ENCODE results near the gene RTP5.
"Not testable (repeated sequence)": the region's sequence is repeated elsewhere in the genome, so short reads cannot be mapped to it uniquely, and the experiment has no call there.

RTP5 gene

DNA sequence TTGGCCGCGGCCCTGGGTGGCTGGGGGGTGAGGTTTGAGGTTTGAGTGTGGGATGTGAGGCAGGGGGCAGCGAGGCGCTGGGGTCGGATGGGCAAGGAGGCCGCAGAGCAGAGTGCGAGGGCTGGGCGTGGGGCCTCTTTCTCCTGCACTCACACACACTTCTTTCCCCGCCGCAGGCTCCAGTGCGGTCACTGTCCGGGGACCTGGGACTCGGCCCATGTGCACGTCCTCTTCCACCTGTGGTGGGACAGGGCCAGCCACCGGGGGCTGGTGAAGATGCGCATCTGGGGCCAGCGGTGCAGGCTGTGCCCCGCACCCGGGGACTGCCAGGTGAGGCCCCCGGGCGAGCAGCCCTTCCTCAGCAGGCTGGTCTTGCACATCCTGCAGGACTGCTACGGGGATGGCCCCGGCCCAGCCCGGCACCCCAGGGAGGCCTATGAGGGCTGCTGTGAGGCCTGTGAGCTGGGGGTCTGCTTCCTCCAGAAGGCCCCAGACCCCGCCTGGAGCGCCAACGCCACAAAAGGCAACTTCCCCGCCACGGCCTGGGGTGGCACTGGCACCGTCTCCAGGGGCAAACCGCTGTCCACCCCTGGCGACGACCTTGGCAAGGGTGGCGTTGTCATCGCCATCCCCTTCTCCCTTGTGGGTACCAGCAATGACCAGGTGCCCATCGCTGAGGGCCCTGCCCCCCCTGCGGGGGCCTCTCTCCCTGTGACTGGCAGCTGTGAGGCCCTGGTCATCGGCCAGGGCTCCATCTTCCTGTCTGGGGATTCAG, 2.2 kb downstream of the RTP5 start:
- no peak for DNase-seq

DNA sequence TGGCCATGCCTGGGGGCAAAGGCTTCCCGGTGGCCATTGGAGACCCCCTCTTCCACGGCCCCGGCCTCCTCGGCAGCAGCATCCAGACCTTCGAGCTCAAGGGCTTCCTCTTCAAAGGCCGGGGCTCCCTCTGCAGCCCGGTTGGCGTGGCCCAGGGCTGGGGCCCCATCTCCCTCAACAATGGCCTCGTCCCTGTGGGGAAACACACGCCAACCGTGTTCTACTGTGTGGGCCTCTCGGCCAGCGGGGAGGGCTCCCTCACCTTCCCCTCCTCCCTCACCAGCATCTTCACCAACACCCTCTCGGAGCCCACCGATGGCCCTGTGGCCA, 2.7 kb downstream of the RTP5 start:
- DNase-seq, result no peak

DNA sequence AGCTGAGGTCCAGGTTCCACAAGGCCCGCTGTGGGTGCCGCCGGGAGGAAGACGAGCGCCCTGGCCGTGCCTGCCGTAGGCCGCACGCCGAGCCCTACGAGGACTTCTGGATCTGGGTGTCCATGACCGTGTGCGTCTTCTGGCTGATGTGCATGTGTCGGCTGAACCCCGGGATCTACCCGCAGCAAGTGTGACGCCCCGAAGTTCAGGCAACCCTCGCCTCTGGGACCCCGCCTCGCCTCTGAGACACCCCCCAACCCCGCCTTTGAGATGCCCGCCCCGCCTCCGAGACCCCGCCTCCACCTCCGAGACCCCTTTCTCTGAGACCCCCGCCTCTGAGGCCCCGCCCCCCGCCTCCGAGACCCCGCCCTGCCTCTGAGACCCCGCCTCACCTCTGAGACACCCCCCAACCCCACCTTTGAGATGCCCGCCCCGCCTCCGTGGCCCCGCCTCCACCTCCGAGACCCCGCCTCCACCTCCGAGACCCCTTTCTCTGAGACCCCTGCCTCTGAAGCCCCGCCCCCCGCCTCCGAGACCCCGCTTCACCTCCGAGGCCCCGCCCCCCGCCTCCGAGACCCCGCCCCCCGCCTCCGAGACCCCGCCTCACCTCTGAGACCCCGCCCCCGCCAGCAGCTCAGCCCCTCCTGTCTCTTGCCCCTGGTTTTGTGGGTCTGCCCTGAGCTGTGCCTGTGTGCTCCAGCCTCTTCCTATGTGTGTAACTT, 3.7 kb downstream of the RTP5 start:
- no peak for DNase-seq

GRCh38 chr2:241873803-241874110, 4.2 kb downstream of the RTP5 start:
- no peak for DNase-seq

DNA sequence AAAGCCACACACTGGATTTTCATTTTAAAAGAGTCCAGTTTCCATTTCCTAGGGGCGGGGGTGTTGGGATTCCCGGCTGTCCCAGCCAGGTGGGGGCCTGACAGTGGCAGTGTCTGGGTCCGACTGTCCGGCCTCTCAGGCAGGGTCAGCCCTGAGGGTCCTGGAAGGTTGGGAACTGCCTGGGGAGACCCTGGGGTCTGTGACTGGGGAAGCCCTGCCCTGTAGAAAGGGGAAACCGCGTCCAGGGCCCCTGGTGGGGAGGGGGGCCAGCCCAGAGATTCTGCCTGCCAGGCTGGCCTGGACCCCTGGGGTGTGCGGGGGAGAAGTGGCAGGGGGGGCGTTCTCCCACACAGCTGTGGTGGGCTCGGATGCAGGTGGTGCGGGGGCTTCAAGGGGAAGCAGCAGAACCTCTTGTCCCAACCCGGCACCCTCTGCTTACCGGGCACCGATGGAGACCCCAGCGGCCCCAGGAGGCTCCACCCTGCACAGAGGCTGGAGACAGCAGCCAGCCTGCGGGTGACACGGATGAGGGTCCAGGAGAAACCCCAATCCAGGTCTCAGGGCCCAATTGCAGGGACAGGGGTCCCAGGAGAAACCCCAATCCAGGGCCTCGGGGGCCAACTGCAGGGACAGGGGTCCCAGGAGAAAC, 4.9 kb downstream of the RTP5 start:
- no peak for DNase-seq

- not testable (repeated sequence) for DNase-seq
Measured at GRCh38 chr2:241875754-241876527, 6.4 kb downstream of the RTP5 start.

GRCh38 chr2:241876528-241877196, 7.1 kb downstream of the RTP5 start:
- DNase-seq, result no peak

DNA sequence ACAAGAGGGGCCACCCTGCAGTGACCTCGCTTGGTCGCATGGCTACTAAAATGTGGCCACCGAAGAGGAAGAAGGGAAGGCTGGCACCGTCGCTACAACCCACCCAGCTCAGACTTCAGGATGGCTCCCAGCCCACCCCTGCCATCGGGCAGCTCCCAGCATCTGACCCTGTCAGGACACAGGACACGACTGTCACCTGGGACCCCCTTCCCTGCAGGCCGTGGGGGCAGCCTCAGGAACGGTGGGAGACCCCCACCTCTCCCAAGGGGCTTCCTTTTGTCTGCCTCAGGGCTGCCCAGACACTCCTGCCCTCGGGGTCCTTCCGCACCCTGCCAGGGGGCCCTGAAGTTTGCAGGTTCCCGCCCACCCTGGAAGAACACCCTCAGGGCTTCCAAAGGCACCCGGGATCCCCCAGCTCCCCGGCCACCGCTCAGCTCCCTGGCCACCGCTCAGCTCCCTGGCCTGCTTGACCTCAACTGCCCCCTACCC, 7.7 kb downstream of the RTP5 start:
- DNase-seq, result no peak

DNA sequence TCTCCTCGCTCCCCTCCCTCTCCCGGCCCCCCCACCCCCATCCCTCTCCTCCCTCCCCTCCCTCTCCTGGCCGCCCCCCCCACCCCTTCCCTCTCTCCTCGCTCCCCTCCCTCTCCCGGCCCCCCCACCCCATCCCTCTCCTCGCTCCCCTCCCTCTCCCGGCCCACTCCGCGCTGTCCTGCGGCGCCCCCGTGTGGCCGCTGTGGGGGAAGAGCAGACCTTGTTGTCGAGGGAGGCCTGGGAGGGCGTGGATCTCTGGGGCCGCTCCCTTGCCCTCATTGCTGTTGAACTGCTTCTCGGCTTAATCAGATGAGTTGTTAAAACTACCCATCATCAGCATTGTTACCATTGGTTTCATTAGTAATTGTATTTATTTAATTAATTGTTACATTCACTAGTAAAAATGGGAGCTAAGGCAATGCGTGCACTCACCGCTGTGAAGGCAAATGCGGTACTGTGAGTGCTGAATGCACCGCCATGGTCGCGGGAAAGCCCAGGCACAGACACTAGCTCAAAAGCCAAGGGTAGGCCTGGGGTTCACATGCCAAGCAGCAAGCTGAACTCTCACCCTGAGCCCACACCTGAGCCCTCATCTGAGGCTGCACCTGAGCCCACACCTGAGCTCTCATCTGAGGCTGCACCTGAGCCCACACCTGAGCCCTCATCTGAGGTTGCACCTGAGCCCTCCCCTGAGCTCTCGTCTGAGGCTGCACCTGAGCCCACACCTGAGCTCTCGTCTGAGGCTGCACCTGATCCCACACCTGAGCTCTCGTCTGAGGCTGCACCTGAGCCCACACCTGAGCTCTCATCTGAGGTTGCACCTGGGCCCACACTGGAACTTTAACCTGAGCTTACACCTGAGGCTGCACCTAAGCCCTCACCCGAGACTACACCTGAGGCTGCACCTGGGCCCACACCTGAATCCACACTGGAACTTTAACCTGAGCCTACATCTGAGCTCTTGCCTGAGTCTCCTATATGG, 8.8 kb downstream of the RTP5 start:
- DNase-seq, result peak; percentile 38

DNA sequence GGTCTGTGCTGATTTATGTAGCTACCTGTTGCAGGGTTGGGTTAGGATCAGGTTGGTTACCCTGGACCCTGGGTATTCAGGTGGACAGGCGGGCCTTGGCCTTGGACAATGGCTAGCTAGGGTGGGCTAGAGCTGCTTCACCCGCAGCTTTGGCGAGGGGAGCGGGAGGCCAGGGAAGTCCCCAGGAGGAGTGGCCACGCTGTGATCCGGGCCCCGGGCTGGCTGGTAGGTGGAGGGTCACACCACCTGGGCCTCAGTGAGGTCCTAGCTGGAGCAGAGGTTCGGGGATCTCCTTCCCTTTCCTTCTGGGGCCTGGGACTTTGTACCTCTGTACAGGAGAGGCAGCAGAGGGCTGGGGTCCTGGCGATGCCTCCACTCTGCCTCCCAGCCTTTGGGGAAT, 9.8 kb downstream of the RTP5 start:
- DNase-seq, result no peak

DNA sequence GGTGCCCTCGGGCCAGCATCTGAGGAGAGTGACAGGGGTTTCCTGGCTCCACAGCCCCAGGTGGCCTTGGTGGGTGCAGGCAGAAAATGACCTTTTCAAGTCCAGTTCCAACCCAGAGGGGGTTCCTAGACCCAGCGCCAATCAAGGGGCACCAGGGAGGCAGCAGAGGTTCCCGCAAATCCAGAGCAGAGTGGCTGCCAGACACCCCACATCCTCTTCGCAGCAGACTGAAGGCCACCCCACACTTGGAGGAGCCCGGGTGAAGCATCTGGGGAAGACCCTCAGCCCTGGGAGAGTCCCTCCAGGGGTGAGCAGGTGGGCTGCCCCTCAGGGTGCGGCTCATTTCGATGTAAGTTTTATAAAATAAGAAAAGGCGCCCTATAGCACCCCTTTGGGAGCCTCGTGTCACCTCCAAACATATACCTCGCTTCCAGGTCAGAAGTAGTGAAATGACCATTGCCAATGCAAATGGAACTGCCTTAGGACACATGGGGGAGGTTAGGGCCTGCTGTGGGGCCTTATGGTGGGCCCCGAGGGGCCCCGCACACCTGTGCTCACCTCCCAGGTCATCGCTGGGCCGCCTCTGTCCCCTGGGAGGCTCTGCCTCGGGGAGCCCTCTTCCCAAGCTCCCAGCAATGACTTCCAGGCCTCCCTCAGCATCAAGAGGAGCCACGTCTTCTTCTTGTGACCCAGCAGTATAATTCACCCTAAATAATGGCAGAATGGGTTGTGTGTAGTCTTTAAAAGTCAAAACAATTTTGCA, 11.0 kb downstream of the RTP5 start:
- no peak for DNase-seq

DNA sequence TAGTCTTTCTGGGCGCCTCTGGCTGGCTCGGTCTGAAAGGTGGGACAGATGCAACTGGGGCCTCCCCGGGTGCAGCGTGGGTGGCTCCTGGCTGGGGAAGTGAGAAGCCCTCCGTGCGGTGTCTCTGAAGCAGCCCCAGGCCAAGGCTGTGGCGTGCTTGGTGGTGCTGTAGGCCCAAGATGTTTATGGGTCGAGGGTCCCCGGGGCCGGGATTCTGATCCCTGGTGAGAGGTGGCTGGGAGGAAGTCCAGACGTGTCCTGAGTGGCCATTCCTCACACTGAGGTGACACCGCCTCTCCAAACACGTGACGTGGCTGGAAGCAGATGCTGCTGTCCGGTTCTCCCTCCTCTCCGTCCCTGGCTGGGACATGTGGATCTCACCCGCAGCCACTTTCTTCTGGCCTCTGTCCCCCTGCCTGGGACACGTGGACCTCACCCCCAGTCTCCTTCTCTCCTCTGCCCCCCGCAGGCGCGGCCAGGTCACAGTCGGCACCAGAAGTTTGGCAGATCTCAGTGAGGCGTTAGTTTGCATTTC, 12.6 kb downstream of the RTP5 start:
- no peak for DNase-seq

DNA sequence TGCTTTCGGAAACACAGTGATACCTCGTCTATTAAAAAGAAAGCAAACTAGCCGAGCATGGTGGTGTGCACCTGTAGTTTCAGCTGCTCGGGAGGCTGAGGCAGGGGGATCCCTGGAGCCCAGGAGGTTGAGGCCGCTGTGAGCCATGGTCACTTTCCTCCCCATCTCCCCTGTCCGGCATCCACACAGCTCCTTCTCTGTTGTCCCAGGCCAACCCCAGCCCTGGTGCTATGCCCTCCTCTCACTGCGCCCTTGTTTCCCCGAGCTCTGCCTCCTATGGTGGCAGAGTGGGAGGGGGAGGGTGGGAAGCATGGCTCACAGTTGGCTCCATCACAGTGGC, 15.4 kb downstream of the RTP5 start:
- no peak for DNase-seq

GRCh38 chr2:241885291-241885945, 15.9 kb downstream of the RTP5 start:
- DNase-seq, result no peak

GRCh38 chr2:241885946-241886643, 16.6 kb downstream of the RTP5 start:
- no peak for DNase-seq

GRCh38 chr2:241886840-241887447, 17.4 kb downstream of the RTP5 start:
- no peak for DNase-seq

DNA sequence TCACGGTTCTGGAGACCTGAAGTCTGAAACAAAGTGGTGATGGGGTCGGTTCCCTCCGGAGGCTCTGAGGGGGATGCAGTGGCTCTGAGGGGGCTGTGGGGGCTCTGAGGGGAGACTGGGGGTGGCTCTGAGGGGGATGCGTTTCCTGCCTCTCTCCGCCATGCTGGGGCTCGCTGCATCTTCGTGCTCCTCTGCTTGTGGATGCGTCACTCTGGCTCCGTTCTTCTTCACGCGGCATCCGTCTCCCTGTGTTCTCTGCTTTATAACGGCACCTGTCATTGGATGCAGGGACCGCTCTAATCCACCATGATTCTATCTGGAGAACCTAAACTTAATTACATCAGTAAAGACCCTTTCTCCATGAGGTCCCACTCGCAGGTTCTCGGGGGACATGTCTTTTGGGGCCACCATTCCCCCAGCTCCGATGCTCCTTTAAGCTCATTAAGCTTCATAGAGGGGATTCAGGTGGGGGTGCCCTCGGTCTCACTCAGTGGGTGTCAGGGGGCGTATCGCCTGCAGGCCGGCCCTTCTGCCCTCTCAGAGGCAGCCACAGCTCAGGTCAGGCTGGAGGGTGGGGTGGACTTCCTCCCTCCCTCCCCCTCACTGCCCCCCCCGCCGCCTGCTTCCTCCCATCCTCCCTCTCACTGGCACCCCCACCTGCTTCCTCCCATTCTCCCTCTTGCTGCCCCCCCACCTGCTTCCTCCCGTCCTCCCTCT, 18.4 kb downstream of the RTP5 start:
- no peak for DNase-seq

DNA sequence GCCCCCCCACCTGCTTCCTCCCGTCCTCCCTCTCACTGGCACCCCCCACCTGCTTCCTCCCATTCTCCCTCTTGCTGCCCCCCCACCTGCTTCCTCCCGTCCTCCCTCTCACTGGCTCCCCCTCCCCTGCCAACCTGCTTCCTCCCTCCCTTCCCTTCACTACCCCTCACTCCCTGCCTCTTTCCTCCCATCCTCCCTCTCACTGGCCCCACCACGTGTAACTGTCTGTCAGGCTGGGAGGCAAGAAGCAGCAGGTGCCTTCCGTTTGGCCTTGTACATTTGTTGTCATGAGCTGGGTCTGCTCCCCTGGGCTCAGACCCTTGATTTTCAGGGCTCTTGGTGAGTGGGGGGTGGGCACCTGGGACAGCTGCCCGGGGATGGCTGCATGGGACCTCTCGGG, 19.1 kb downstream of the RTP5 start:
- no peak for DNase-seq
